Sigmoid colon (tissue), 7 donors: ENCODE measurements around the gene SARS2. TPM values are rescaled to one million over a fixed set of nuclear protein-coding genes. Genes with fewer than 3 reads are reported as not detected.
A peak's percentile ranks its signal among the peaks of the same experiment; 100 is the strongest.
"Not testable (repeated sequence)": the region's sequence is repeated elsewhere in the genome, so short reads cannot be mapped to it uniquely, and the experiment has no call there.

Source experiments
- DNase-seq: peaks from one replicate; pipeline ENCODE4 v3.0.0-alpha.2; 2019
- H3K27ac ChIP-seq, 4 donors: fragments of 200-600 bp; sonication (generic); one replicate each; pipeline ENCODE4 v1.5.1; 2016 to 2019; ENCODE audit warnings: mild to moderate bottlenecking in 1 of 4
- H3K27me3 ChIP-seq, 3 donors: fragments of 200-600 bp; sonication (generic); one replicate each; pipeline ENCODE4 v1.5.1; 2019; ENCODE audit warnings: mild to moderate bottlenecking in 1 of 3
- H3K36me3 ChIP-seq, 4 donors: fragments of 200-600 bp; sonication (generic); one replicate each; pipeline ENCODE4 v1.5.1; 2016 to 2019
- H3K4me1 ChIP-seq, 4 donors: fragments of 200-600 bp; sonication (generic); one replicate each; pipeline ENCODE4 v1.5.1; 2017 to 2019
- H3K4me3 ChIP-seq, 4 donors: fragments of 200-600 bp; sonication (generic); one replicate each; pipeline ENCODE4 v1.5.1; 2017 to 2019; ENCODE audit warnings: mild to moderate bottlenecking in 2 of 4, moderate library complexity in 1 of 4
- H3K9me3 ChIP-seq, 4 donors: fragments of 200-600 bp in 3 of 4; sonication (generic) in 3 of 4; one replicate each; pipeline versions ENCODE4 v1.5.1 to v1.6.1; 2013 to 2019
- EP300 ChIP-seq, 4 donors: sonication (generic); formaldehyde crosslinking; IDR thresholded peaks; one replicate each; pipeline ENCODE4 v1.6.1; 2017; ENCODE audit warnings: antibody characterized with exemption in 4 of 4
- POLR2A ChIP-seq, 2 donors: fragments of 450-650 bp; IDR thresholded peaks; one replicate each; pipeline ENCODE4 v1.6.1; 2016; ENCODE audit warnings: antibody characterized with exemption in 2 of 2, mild to moderate bottlenecking in 2 of 2, moderate library complexity in 2 of 2
- POLR2AphosphoS5 ChIP-seq, 4 donors: sonication (generic); formaldehyde crosslinking; IDR thresholded peaks; one replicate each; pipeline ENCODE4 v1.6.1; 2017; ENCODE audit warnings: antibody characterized with exemption in 4 of 4
- WGBS, 2 donors: extraction: QIAGEN DNeasy Blood & Tissue Kit; methylation state at CpG; one replicate each; pipeline ENCODE4 v1.1.7; 2013; 5-methylcytosine and 5-hydroxymethylcytosine counted together
- intact Hi-C: fragments of 100-400 bp; cut with DNase I; formaldehyde crosslinking; loops from one replicate; pipeline ENCODE4 v1.15.1; 2023
- polyA plus RNA-seq, 3 donors: library from polyadenylated mRNA; stranded (reverse); fragments of 200-250 nt; gene quantifications; one replicate each; pipeline ENCODE4 v1.2.3, GENCODE V29; 2013
- total RNA-seq, 4 donors: library from RNA; depleted of rRNA; stranded (reverse); fragments of >200 nt; gene quantifications; one replicate each; pipeline ENCODE4 v1.1.0, GENCODE V29; 2016
- TF ChIP-seq, protein P1 (sequence below), 4 experiments: fragments of 450-650 bp in 3 of 4; fragments of 200-600 bp in 1 of 4; IDR thresholded peaks; one replicate each; pipeline ENCODE4 v1.5.1; 2016 to 2019; ENCODE audit warnings: antibody characterized with exemption in 4 of 4, mild to moderate bottlenecking in 3 of 4, moderate library complexity in 2 of 4
- donor health status: healthy with polysubstance abuse.
- donor health status: Bipolar disorder and iron deficiency.
- donor health status: healthy.

SARS2 gene
- total and polyA plus RNA-seq, 7 donors = 7.4 to 38.9 (median 15.3) TPM

DNA sequence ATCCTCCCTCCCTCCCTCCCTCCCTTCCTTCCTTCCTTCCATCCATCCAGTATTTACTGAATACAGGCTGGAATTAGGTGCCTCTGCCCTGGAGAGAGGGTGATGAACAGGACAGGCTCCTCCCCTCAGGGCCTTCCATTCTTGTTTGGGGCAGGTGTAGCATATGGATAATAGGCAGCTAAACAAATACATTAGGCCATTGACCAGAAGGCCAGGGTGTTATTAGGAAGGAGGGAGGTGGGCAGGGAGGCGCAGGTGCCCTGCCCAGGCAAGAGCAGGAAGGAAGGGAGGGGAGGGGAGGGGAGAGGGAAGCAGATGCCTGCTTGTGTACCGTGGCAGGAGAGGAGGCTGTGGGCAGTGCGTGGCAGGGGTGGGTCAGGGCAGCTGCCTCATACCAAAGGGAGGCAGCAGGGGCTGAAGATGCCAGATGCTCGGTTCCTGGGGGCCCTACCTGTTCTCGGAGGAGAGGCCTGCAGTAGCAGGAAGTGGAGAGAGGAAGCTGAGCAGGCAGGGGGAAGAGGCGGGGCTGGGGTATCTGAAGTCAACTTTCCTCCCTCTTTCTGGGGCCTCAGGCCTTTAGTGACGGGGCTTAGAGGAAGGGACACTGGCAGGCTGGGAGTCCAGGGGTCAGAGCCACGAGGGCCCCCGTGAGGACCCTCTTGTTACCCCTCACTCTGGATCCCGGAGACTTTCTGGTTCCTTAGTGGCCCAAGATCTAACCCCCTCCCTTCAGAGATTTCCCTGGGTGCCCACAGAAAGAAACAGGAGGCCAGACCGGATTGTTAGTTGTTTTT, 52.6 kb downstream of the SARS2 start, which contains the start of gene RINL:
RINL (minus strand) TSS at position 495 of the 794 bp plus-strand sequence. CDS start 1,533 bp downstream, outside the sequence.
- no peak for DNase-seq
- WGBS, 2 donors = 11 to 27% methylated on average over 11 of the region's 11 CpGs
- no peak for TF ChIP-seq POLR2A (IDR thresholded peaks at IDR 0.05)
- no peak for TF ChIP-seq EP300 (IDR thresholded peaks at IDR 0.05)
- TF ChIP-seq, protein P1, sequence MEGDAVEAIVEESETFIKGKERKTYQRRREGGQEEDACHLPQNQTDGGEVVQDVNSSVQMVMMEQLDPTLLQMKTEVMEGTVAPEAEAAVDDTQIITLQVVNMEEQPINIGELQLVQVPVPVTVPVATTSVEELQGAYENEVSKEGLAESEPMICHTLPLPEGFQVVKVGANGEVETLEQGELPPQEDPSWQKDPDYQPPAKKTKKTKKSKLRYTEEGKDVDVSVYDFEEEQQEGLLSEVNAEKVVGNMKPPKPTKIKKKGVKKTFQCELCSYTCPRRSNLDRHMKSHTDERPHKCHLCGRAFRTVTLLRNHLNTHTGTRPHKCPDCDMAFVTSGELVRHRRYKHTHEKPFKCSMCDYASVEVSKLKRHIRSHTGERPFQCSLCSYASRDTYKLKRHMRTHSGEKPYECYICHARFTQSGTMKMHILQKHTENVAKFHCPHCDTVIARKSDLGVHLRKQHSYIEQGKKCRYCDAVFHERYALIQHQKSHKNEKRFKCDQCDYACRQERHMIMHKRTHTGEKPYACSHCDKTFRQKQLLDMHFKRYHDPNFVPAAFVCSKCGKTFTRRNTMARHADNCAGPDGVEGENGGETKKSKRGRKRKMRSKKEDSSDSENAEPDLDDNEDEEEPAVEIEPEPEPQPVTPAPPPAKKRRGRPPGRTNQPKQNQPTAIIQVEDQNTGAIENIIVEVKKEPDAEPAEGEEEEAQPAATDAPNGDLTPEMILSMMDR (IDR thresholded peaks at IDR 0.05) = no peak
- TF ChIP-seq POLR2AphosphoS5 (IDR thresholded peaks at IDR 0.05) = no peak
- Histone ChIP-seq H3K27ac (peak within 1 kb of the TSS in 3 of 4 donors; percentile 16 to 31 (median 28)), H3K4me1 (no peaks in the 10 kb centered on the region), H3K36me3 (peaks cover 7 to 38% (median 25%) of the 10 kb centered on the region in 4 donors), H3K4me3 (no peak within 1 kb of the TSS), H3K9me3 (no peaks in the 10 kb centered on the region), H3K27me3 (no peaks in the 10 kb centered on the region)
- intact Hi-C loops = no loop called here

DNA sequence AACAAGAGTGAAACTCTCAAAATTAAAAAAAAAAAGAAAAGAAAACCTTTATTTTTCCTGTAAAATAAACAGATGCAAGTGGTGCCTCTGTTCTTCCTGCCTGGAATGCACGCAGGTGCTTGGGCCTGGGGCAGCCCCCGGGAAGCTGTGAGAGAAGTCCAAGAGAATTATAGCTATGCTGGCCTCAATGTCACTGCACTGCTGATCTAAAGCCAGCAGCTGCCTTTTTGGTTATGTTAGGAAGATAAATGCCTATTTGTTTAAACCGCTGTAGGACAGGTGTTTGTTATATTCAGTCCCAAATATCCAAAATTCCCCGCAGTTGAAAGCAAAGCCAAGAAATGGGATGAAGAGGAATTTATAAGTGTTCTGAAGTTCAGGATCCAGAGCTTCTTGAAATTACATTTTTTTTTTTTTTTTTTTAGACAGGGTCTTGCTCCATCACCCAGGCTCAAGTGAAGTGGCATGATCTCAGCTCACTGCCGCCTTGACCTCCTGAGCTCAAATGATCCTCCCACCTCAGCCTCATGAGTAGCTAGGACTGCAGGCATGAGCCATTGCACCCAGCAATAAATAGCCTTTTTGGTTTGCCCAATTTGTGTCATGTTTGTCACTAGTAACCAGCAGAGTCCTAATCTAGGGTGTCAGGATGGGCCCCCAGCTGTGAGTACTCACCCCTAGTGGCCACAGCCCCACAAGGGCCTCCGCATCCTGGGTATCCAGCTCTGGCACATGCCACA, 54.7 kb downstream of the SARS2 start:
- intact Hi-C loops = no loop called here
- Histone ChIP-seq H3K27me3 (no peaks in the 10 kb centered on the region), H3K27ac (no peak overlapping the region), H3K36me3 (peaks cover 0 to 17% (median 10%) of the 10 kb centered on the region in 4 donors), H3K4me3 (no peak overlapping the region), H3K4me1 (no peaks in the 10 kb centered on the region), H3K9me3 (no peaks in the 10 kb centered on the region)
- TF ChIP-seq, protein P1 (IDR thresholded peaks at IDR 0.05) = no peak
- TF ChIP-seq POLR2A (IDR thresholded peaks at IDR 0.05) (no peak), EP300 (IDR thresholded peaks at IDR 0.05) (no peak), POLR2AphosphoS5 (IDR thresholded peaks at IDR 0.05) (no peak)
- DNase-seq = no peak
- WGBS, 2 donors = 84 to 93% methylated on average over 6 of the region's 6 CpGs

DNA sequence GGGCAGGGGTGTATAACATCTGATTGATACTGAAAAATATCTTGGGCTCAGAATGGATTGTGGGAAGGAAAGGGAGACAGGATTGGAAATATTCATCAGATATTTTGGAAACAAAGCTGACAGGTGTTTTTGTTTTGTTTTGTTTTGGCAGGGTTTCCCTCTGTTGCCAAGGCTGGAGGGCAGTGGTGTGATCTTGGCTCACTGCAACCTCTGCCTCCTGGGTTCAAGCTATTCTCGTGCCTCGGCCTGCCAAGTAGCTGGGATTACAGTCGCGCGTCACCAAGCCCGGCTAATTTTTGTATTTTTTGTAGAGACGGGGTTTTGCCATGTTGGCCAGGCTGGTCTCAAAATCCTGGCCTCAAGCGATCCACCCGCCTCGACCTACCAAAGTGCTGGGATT, 57.2 kb downstream of the SARS2 start:
- H3K9me3 ChIP-seq, DNase-seq, H3K4me3 ChIP-seq, H3K36me3 ChIP-seq, intact Hi-C loops, H3K27me3 ChIP-seq, H3K27ac ChIP-seq: not testable (repeated sequence)
- WGBS, 2 donors = 90 to 95% methylated on average over 10 of the region's 10 CpGs
- H3K4me1 ChIP-seq = peaks cover 0 to 17% (median 15%) of the 10 kb centered on the region in 4 donors

DNA sequence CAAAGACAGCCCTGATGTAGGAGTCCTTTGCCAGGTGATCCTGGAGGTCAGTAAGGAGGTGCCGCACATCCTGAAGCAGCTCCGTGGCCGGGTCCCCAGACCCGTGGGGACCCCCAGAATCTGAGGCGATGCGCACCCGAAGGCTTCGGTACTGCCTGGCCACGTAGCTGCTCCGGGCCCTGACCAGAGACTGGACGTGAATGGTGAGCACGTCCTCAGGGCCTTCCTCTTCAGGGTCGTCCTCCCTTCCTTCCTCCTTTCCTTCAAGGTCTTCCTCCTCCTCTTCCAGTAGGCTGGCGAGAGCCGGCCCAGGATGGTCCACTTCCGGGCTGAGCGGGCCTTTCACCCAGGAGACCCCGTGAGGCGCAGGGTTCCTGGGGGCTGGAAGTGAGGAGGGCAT, 60.0 kb downstream of the SARS2 start:
- WGBS, 2 donors = 93% methylated on average over 19 of the region's 19 CpGs
- no peaks in the 10 kb centered on the region for H3K36me3 ChIP-seq
- H3K9me3 ChIP-seq = no peaks in the 10 kb centered on the region
- TF ChIP-seq EP300 (IDR thresholded peaks at IDR 0.05) (no peak), POLR2AphosphoS5 (IDR thresholded peaks at IDR 0.05) (no peak)
- H3K4me3 ChIP-seq = peak overlapping the region in 1 of 4 donors; percentile 55
- intact Hi-C loops = no loop called here
- peak overlapping the region in 1 of 4 donors; percentile 64 for H3K27ac ChIP-seq
- no peaks in the 10 kb centered on the region for H3K27me3 ChIP-seq
- DNase-seq = no peak
- peaks cover 0 to 17% (median 15%) of the 10 kb centered on the region in 4 donors for H3K4me1 ChIP-seq

DNA sequence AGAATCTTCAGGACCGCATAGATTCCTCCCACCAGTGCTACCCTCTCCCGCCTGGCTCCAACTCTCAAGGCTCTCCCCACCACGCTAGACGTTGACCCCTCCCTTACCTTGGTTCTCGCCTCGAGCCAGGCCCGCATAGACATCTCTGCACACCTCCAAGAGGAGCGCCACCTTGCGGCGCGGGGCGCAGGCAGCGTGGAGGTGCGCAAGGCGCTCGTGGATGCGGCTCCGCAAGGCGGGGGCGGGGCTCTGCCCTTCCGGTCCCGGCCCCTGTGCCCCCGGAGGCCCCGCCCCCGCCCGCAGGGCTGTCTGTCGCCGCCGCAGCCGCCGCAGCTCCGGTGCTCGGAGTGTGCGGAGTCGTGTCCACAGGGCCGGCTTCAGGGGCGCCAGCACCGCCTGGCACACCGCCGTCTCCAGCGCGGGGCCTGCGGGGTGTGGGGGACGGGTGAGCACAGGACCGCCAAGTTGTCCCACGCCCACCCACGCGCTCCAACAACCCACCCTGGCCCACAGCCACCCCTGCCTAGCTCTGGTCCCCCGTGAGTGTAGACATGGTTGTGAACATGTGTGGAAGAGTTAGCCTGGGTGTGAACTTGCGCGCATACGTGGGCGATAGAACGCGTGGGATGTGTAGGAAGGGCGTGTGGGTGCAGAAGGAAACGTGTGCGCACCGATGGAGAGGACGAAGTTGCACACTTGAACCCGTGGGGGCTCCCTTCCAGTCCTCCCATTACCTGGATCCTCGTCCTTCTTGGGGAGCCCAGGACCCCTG, 60.5 kb downstream of the SARS2 start:
- DNase-seq = peak; percentile 94
- H3K36me3 ChIP-seq = no peaks in the 10 kb centered on the region
- TF ChIP-seq POLR2AphosphoS5 (IDR thresholded peaks at IDR 0.05) (peak in 3 of 4 donors; percentile 22 to 38 (median 31)), EP300 (IDR thresholded peaks at IDR 0.05) (no peak)
- TF ChIP-seq, protein P1 (IDR thresholded peaks at IDR 0.05) = peak; percentile 59 to 88 (median 73)
- intact Hi-C loops = loop anchor here (2.0 kb wide), 1 partner anchor 17 kb away; no protein-coding TSS in a partner anchor
- peak overlapping the region; percentile 35 to 64 (median 52) for H3K27ac ChIP-seq
- peak overlapping the region; percentile 13 to 55 (median 48) for H3K4me3 ChIP-seq
- H3K4me1 ChIP-seq = peaks cover 0 to 17% (median 15%) of the 10 kb centered on the region in 4 donors
- no peaks in the 10 kb centered on the region for H3K27me3 ChIP-seq
- 21 to 29% methylated on average over 62 of the region's 62 CpGs for WGBS, 2 donors
- H3K9me3 ChIP-seq = no peaks in the 10 kb centered on the region
